Measurements from ENCODE around the gene GALNS.
"Not testable (repeated sequence)": the region's sequence is repeated elsewhere in the genome, so short reads cannot be mapped to it uniquely, and the experiment has no call there.

Gene GALNS

DNA sequence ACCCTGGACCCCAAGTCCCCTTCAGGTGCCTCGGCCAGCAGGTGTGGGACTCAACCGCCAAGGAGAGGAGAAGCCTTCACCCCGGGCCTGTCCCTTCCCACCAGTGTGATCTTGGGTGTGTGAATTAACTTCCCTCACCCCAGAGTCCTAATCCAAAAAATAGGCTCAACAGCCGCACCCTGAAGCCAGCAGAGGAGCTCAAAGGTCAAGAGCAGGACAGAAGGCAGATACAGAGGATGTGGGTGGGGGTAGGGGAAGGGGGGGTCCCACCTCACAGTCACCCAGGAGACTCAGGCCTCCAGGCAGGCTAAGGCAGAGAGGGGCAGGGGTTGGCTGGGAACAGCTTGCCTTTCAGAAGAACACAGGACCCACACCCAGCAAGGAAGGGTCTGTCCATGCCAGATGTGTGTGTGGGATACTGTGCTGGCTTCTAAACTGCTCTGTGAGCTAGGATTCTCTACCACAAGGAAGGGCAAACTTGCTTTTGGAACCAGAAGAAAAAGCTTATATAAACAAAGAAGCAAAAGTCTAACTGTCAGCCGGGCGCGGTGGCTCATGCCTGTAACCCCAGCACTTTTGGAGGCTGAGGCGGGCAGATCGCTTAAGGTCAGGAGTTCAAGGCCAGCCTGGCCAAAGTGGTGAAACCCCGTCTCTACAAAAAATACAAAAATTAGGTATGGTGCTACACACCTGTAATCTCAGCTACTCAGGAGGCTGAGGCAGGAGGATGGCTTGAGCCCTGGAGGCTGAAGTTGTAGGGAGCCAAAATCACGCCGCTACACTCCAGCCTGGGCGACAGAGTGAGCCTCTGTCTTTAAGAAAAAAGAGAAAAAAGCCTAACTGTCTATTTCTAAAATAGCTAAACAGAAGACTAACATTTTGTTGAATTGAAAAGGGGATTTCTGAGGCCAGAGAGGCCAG, 76.3 kb downstream of the GALNS start:
- no peak for DNase-seq

DNA sequence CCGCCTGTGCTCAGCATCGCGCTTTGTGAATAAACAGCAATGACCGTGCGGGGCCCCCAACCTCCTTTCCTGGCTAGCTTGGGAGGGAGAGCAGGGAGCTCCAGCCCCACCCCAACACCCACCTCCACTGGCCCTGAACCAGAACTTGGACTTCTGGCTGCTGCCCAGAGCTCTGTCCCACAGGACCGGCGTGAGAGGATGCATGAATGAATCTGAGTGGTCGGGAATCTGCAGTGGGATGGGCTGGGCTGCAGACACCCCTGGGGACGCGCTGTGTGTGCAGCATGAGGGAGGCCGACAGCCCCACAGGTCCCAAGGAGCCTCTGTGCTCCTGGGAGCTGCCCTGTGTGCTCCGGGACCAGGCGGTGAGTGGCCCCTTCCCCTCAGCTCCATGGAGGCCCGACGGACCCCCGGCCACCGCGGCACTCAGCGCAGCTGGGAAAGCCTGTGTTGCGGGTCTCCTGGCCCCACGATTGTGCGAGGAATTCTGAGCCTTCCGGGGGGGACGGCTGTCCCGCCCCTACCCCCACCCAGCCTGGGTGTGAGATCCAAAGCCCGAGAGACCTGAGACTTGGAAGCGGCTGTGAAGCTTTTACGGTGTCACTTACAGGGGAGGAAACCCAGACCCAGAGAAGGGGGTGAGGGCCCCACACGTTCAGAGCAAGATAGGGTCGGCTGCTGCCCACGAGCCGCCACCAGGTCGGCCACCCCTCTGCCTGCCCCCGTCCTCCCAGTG, 77.2 kb downstream of the GALNS start:
- no peak for DNase-seq

DNA sequence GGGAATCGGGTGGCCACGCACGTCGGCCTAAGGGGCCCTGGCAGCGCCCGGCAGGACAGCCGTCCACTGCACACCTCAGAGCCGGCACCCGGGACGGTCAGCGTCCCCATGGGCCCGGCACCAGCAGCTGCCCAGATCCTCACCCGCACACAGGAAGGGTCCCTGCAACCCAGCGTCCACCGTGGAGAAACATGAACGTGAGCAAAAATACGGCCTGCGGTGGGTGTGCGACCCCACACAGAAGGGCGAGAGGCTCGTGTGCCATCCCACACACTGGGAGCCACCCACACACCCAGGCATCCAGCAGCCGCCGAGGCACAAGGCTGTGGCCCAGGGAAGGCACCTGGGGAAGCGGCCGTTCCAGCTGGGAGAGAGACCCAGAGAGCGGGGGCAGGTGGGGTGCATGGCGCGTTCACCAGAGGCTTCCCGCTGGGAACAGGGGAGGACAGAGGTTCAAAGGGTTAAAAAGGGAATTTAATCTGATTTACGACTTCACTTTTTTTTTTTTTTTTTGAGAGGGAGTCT, 78.1 kb downstream of the GALNS start:
- DNase-seq = no peak

GRCh38 chr16:88778271-88778525, 78.5 kb downstream of the GALNS start:
- peak; percentile 55 to 57 for DNase-seq

- peak in 1 of 2 experiments; percentile 53 for DNase-seq
These were observed 79.1 kb downstream of the GALNS start for GRCh38 chr16:88777471-88778270.

- no peak for DNase-seq
These were observed 80.9 kb downstream of the GALNS start for GRCh38 chr16:88775825-88776224.

GRCh38 chr16:88774544-88775393, 82.0 kb downstream of the GALNS start:
- no peak for DNase-seq

DNA sequence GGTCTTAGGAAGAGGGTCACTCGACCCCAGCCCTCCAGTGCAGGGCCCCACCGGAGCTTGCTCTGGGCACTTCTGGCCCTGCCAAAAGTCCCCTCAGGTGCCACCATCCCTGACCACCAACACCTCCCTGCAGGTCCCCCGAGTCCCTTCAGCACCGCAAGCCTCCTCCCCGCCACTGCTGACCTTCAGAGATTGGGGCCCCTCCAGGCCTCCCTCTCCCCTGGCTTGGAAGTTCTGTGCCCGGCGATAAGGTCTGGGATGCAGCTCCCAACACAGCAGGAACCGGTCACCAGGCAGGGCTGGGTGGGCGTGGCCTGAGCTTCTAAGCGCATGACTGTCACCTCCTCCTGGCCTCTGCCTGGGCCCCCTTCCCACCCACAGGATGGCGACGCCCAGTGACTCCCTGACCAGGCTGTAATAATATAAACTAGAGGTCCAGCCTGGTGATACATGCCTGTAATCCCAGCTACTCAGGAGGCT, 82.9 kb downstream of the GALNS start:
- no peak for DNase-seq

DNA sequence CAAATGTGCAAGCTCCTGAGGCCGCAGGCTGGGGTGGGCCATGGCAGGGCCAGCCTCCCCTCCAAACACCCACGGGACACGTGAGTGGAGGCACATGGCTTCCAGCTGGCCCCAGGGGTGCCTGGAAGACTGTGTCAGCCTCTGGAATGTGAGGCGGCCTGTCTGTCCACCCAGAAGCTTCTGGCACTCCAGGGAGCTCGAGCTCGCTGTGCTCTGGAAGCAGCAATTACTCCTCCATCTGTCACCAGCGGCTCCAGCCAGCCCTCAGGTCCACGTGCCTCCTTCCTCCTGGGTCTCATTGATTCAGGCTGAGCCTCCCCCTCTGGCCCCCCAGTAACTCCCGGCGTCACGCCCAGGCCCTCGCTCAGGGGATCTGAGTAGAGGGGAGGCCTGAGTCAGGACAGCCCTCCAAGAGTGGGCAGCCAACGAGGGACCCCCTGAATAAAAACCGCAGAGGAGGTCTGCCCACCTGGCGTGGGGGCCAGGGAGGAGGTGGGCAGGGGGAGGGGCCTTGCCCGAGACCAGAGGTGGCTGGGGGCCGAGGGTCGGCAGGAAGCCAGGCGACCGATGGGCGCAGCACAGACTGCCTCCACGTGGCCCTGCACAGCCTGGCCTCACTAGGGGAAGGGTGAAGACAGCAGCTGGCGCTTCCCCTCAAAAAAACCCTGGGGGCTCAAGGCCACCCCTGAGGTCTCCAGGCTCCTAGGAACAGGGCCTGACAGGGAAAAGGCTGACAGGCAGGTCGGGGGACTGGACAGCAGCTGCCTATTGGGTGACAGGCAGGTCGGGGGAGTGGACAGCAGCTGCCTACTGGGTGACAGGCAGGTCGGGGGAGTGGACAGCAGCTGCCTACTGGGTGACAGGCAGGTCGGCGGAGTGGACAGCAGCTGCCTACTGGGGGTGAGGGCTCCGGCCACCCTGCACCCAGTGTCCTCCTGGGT, 83.6 kb downstream of the GALNS start:
- DNase-seq = no peak

DNA sequence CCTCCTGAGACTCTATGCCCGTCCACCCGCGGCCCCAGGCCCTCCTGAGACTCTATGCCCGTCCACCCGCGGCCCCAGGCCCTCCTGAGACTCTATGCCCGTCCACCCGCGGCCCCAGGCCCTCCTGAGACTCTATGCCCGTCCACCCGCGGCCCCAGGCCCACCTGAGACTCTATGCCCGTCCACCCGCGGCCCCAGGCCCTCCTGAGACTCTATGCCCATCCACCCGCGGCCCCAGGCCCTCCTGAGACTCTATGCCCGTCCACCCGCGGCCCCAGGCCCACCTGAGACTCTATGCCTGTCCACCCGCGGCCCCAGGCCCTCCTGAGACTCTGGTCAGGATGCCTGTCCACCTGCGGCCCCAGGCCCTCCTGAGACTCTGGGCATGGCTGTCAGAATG, 85.0 kb downstream of the GALNS start:
- not testable (repeated sequence) for DNase-seq

GRCh38 chr16:88771294-88771772, 85.4 kb downstream of the GALNS start:
- DNase-seq = no peak

- DNase-seq = peak; percentile 88 to 94
These were observed 86.1 kb downstream of the GALNS start for GRCh38 chr16:88770461-88771293.

GRCh38 chr16:88769617-88770460, 86.9 kb downstream of the GALNS start:
- no peak for DNase-seq

GRCh38 chr16:88768071-88768783, 88.5 kb downstream of the GALNS start:
- DNase-seq = no peak

GRCh38 chr16:88767546-88768070, 89.1 kb downstream of the GALNS start:
- no peak for DNase-seq

GRCh38 chr16:88766975-88767374, 89.8 kb downstream of the GALNS start:
- no peak for DNase-seq

DNA sequence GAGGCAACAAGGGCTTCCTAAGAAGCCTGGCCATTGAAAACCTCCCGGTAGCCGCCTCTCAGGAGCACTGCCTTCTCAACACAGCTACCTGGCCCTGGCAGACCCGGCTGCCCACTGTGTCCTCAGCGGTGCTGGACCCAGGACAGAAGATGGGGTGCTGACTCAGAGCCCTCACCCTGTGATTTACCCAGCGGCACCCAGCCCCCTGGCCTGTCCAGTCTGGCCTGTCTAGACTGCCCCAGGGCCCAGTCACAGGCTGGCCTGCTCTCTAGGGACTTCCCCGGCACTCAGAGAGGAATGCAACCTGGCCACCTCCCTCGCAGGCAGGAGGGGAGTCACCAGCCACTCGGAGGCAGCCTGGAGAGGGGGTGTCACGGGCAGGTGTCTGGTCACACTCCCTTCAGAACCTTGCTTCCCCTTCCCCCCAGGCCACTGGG, 91.8 kb downstream of the GALNS start:
- no peak for DNase-seq

GRCh38 chr16:88764080-88764479, 92.7 kb downstream of the GALNS start:
- no peak for DNase-seq

Data from Kasumi-1 (cell line).